GM18870 (cell line): ENCODE measurements around the gene SCN5A.

Experiments
- ATAC-seq: cut with Tn5 transposase; IDR thresholded peaks from one replicate; pipeline ENCODE4 v1.9.1; 2021; ENCODE audit warnings: moderate library complexity; ENCODE audit not compliant: unreplicated experiment

The SCN5A gene

GRCh38 chr3:38511546-38511945, 137.9 kb downstream of the SCN5A start:
- ATAC-seq = no peak

- no peak for ATAC-seq
Measured at GRCh38 chr3:38510631-38511030, 138.9 kb downstream of the SCN5A start.

- no peak for ATAC-seq
Measured at GRCh38 chr3:38509732-38510131, 139.8 kb downstream of the SCN5A start.

- peak; percentile 94 for ATAC-seq
Measured at GRCh38 chr3:38507120-38507519, 142.4 kb downstream of the SCN5A start.

- ATAC-seq = no peak
Measured at GRCh38 chr3:38500688-38501417, 148.6 kb downstream of the SCN5A start.
